Measurements from ENCODE around the gene APIP. TPM values are rescaled to one million over a fixed set of nuclear protein-coding genes. Genes with fewer than 3 reads are reported as not detected.

Gene APIP
- total RNA-seq, 1 donor from 2014 or later: 21.3 TPM

GRCh38 chr11:34948696-34949095 lies 32.5 kb upstream of the APIP start:
- Mint-ChIP-seq H3K27ac (ENCODE audit: unreplicated experiment) (no peak overlapping the region), H3K4me3 (ENCODE audit: unreplicated experiment) (no peak overlapping the region), H3K9me3 (ENCODE audit: unreplicated experiment) (peaks cover 5% of the 10 kb centered on the region), H3K27me3 (ENCODE audit: unreplicated experiment) (no peaks in the 10 kb centered on the region), H3K36me3 (ENCODE audit: unreplicated experiment) (peaks cover 29% of the 10 kb centered on the region), H3K4me1 (ENCODE audit: unreplicated experiment) (peaks cover under 1% of the 10 kb centered on the region)
- no peak for DNase-seq (ENCODE audit: extremely low spot score, unreplicated experiment)
- no peak for TF ChIP-seq CTCF (IDR thresholded peaks at IDR 0.05)

GRCh38 chr11:34944692-34945091 lies 28.5 kb upstream of the APIP start:
- no peak for DNase-seq (ENCODE audit: extremely low spot score, unreplicated experiment)
- H3K27me3 Mint-ChIP-seq (ENCODE audit: unreplicated experiment): no peaks in the 10 kb centered on the region
- peaks cover 17% of the 10 kb centered on the region for H3K4me1 Mint-ChIP-seq (ENCODE audit: unreplicated experiment)
- no peak overlapping the region for H3K4me3 Mint-ChIP-seq (ENCODE audit: unreplicated experiment)
- H3K27ac Mint-ChIP-seq (ENCODE audit: unreplicated experiment): no peak overlapping the region
- peaks cover 24% of the 10 kb centered on the region for H3K36me3 Mint-ChIP-seq (ENCODE audit: unreplicated experiment)
- peaks cover 5% of the 10 kb centered on the region for H3K9me3 Mint-ChIP-seq (ENCODE audit: unreplicated experiment)
- TF ChIP-seq CTCF (IDR thresholded peaks at IDR 0.05): no peak

GRCh38 chr11:34941688-34942087 lies 25.5 kb upstream of the APIP start:
- peaks cover 5% of the 10 kb centered on the region for H3K9me3 Mint-ChIP-seq (ENCODE audit: unreplicated experiment)
- peaks cover 22% of the 10 kb centered on the region for H3K4me1 Mint-ChIP-seq (ENCODE audit: unreplicated experiment)
- no peaks in the 10 kb centered on the region for H3K27me3 Mint-ChIP-seq (ENCODE audit: unreplicated experiment)
- TF ChIP-seq CTCF (IDR thresholded peaks at IDR 0.05): no peak
- no peak for DNase-seq (ENCODE audit: extremely low spot score, unreplicated experiment)
- H3K27ac Mint-ChIP-seq (ENCODE audit: unreplicated experiment): no peak overlapping the region
- no peak overlapping the region for H3K4me3 Mint-ChIP-seq (ENCODE audit: unreplicated experiment)
- peaks cover 23% of the 10 kb centered on the region for H3K36me3 Mint-ChIP-seq (ENCODE audit: unreplicated experiment)

GRCh38 chr11:34940026-34940677 lies 24.0 kb upstream of the APIP start:
- Mint-ChIP-seq H3K36me3 (ENCODE audit: unreplicated experiment) (peaks cover 23% of the 10 kb centered on the region), H3K9me3 (ENCODE audit: unreplicated experiment) (peaks cover 5% of the 10 kb centered on the region), H3K4me3 (ENCODE audit: unreplicated experiment) (no peak overlapping the region), H3K4me1 (ENCODE audit: unreplicated experiment) (peaks cover 24% of the 10 kb centered on the region), H3K27ac (ENCODE audit: unreplicated experiment) (peak overlapping the region; percentile 58), H3K27me3 (ENCODE audit: unreplicated experiment) (no peaks in the 10 kb centered on the region)
- TF ChIP-seq CTCF (IDR thresholded peaks at IDR 0.05): peak; percentile 45
- no peak for DNase-seq (ENCODE audit: extremely low spot score, unreplicated experiment)

GRCh38 chr11:34938611-34939010 lies 22.4 kb upstream of the APIP start:
- peaks cover 22% of the 10 kb centered on the region for H3K4me1 Mint-ChIP-seq (ENCODE audit: unreplicated experiment)
- no peak overlapping the region for H3K4me3 Mint-ChIP-seq (ENCODE audit: unreplicated experiment)
- H3K27ac Mint-ChIP-seq (ENCODE audit: unreplicated experiment): no peak overlapping the region
- peaks cover 22% of the 10 kb centered on the region for H3K36me3 Mint-ChIP-seq (ENCODE audit: unreplicated experiment)
- H3K9me3 Mint-ChIP-seq (ENCODE audit: unreplicated experiment): no peaks in the 10 kb centered on the region
- H3K27me3 Mint-ChIP-seq (ENCODE audit: unreplicated experiment): no peaks in the 10 kb centered on the region
- no peak for TF ChIP-seq CTCF (IDR thresholded peaks at IDR 0.05)
- DNase-seq (ENCODE audit: extremely low spot score, unreplicated experiment): no peak

Data from osteocyte (in vitro differentiated cells).